HepG2 (cell line): ENCODE data around the gene USP36. TPM values are rescaled to one million over a fixed set of nuclear protein-coding genes. Genes with fewer than 3 reads are reported as not detected.

Experiments
- CEBPB ChIP-seq: IDR thresholded peaks from 2 replicates; pipeline ENCODE4 v1.6.1; 2011; ENCODE audit warnings: low read depth, low read length, improper control_type of control experiment, borderline replicate concordance
- DMAP1 ChIP-seq: IDR thresholded peaks from 2 replicates; pipeline ENCODE4 v1.6.1; 2016
- GATA4 ChIP-seq: sonication (generic); IDR thresholded peaks from 2 replicates; pipeline ENCODE4 v1.6.1; 2016; ENCODE audit warnings: antibody characterized with exemption, low read depth, borderline replicate concordance
- GZF1 ChIP-seq: sonication (generic); formaldehyde crosslinking; IDR thresholded peaks from 2 replicates; pipeline ENCODE4 v1.5.1; 2020; ENCODE audit warnings: mild to moderate bottlenecking, missing genetic modification reagents
- MTA3 ChIP-seq: sonication (generic); formaldehyde crosslinking; IDR thresholded peaks from 2 replicates; pipeline ENCODE4 v1.4.0; 2020; ENCODE audit warnings: missing genetic modification reagents
- SMC3 ChIP-seq: IDR thresholded peaks from 2 replicates; pipeline ENCODE4 v1.6.1; 2011; ENCODE audit warnings: low read length, improper control_type of control experiment
- SOX13 ChIP-seq, 3 experiments: fragments of 450-650 bp in 1 of 3; sonication (generic) in 1 of 3; formaldehyde crosslinking in 1 of 3; IDR thresholded peaks in 2 of 3; conservative IDR thresholded peaks in 1 of 3; 2 replicates each; pipeline versions ENCODE4 v1.5.0 to v1.6.1; 2016 to 2020; ENCODE audit warnings: antibody characterized with exemption in 1 of 3, mild to moderate bottlenecking in 1 of 3, missing compliant biosample characterization in 1 of 3, missing genetic modification reagents in 1 of 3, moderate library complexity in 1 of 3
- TBX2 ChIP-seq: sonication (generic); formaldehyde crosslinking; IDR thresholded peaks from 2 replicates; pipeline ENCODE4 v1.5.0; 2020; ENCODE audit warnings: missing genetic modification reagents, mild to moderate bottlenecking, borderline replicate concordance
- ZNF607 ChIP-seq: sonication (generic); formaldehyde crosslinking; IDR thresholded peaks from 2 replicates; pipeline ENCODE4 v1.5.1; 2020; ENCODE audit warnings: missing genetic modification reagents, mild to moderate bottlenecking, borderline replicate concordance
- ZNF616 ChIP-seq: sonication (generic); formaldehyde crosslinking; IDR thresholded peaks from 2 replicates; pipeline ENCODE4 v1.5.0; 2020; ENCODE audit warnings: low read depth, mild to moderate bottlenecking, missing genetic modification reagents
- ZNF678 ChIP-seq: sonication (generic); formaldehyde crosslinking; IDR thresholded peaks from 2 replicates; pipeline ENCODE4 v1.4.0; 2020; ENCODE audit warnings: mild to moderate bottlenecking, missing genetic modification reagents
- ZNF703 ChIP-seq: sonication (generic); formaldehyde crosslinking; IDR thresholded peaks from 2 replicates; pipeline ENCODE4 v1.5.1; 2020; ENCODE audit warnings: missing genetic modification reagents, mild to moderate bottlenecking, moderate library complexity, borderline replicate concordance
- ZNF75D ChIP-seq: sonication (generic); formaldehyde crosslinking; IDR thresholded peaks from 2 replicates; pipeline ENCODE4 v1.8.1; 2023; ENCODE audit warnings: missing genetic modification reagents, mild to moderate bottlenecking, borderline replicate concordance
- ZNF879 ChIP-seq: sonication (generic); formaldehyde crosslinking; IDR thresholded peaks from 2 replicates; pipeline ENCODE4 v1.8.1; 2023; ENCODE audit warnings: missing genetic modification reagents
- polyA plus RNA-seq, 8 experiments: library from polyadenylated mRNA; depleted of rRNA in 3 of 8; stranded (reverse) in 7 of 8; unstranded in 1 of 8; fragments of >200 nt; fragmentation: Illumina TruSeq in 4 of 8; extraction: Trizol in 4 of 8; gene quantifications; 2 replicates each; pipeline versions ENCODE4 v1.2.1 to v1.2.3, GENCODE V29; 2011 to 2016; ENCODE audit warnings: low read depth in 4 of 8, missing spikeins in 1 of 8, mixed read lengths in 1 of 8; ENCODE audit not compliant: insufficient read depth in 1 of 8
- total RNA-seq, 5 experiments: library from RNA; depleted of rRNA; stranded (reverse); fragments of >200 nt; fragmentation: Illumina TruSeq; extraction: Trizol; gene quantifications; 2 replicates each; pipeline ENCODE4 v1.2.3, GENCODE V29; 2016; ENCODE audit warnings: low read depth in 1 of 5
- TF ChIP-seq, protein P1 (sequence below): sonication (generic); formaldehyde crosslinking; IDR thresholded peaks from 2 replicates; pipeline ENCODE4 v1.4.0; 2020; ENCODE audit warnings: missing genetic modification reagents
- TF ChIP-seq, protein P2 (sequence below): sonication (generic); formaldehyde crosslinking; IDR thresholded peaks from 2 replicates; pipeline ENCODE4 v1.8.0; 2022; ENCODE audit warnings: missing genetic modification reagents, mild to moderate bottlenecking, moderate library complexity, borderline replicate concordance
- TF ChIP-seq, protein P3 (sequence below): sonication (generic); formaldehyde crosslinking; IDR thresholded peaks from 2 replicates; pipeline ENCODE4 v1.5.0; 2020; ENCODE audit warnings: mild to moderate bottlenecking, missing genetic modification reagents
- TF ChIP-seq, protein P4 (sequence below): sonication (generic); formaldehyde crosslinking; IDR thresholded peaks from 2 replicates; pipeline ENCODE4 v1.8.1; 2023; ENCODE audit warnings: missing genetic modification reagents, mild to moderate bottlenecking, borderline replicate concordance
- TF ChIP-seq, protein P5 (sequence below): sonication (generic); formaldehyde crosslinking; IDR thresholded peaks from 2 replicates; pipeline ENCODE4 v1.4.0; 2020; ENCODE audit warnings: missing genetic modification reagents, mild to moderate bottlenecking, borderline replicate concordance

USP36 gene
- total and polyA plus RNA-seq, 2 of the 13 experiments (the other 11 are each of a cell fraction or from before 2014, with no cell fraction given), result 29.6 to 45.9 TPM

DNA sequence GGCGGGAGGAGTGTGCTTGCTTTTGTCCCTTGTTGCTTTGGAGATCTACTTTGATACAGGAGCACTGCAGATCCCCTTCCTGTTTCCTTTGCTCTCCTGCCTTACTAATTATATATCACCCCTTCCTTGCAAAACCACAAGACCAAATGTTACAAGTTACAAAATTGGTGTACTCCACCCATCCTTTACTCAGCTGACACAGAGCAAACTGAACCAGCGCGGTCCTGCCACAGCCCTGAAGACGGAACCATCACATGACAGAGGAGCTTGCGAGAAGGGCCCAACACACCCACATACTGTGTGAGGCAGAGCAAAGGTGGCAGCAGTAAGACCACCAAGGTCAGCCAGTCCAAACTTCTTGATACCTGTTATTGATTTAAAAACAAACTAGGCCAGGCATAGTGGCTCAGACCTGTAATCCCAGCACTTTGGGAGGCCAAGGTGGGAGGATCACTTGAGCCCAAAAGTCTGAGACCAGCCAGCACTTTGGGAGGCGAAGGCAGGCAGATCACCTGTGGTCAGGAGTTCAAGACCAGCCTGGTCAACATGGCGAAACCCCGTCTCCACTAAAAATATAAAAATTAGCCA is 91.8 kb downstream of the USP36 start (continued):
- TF ChIP-seq, protein P1, sequence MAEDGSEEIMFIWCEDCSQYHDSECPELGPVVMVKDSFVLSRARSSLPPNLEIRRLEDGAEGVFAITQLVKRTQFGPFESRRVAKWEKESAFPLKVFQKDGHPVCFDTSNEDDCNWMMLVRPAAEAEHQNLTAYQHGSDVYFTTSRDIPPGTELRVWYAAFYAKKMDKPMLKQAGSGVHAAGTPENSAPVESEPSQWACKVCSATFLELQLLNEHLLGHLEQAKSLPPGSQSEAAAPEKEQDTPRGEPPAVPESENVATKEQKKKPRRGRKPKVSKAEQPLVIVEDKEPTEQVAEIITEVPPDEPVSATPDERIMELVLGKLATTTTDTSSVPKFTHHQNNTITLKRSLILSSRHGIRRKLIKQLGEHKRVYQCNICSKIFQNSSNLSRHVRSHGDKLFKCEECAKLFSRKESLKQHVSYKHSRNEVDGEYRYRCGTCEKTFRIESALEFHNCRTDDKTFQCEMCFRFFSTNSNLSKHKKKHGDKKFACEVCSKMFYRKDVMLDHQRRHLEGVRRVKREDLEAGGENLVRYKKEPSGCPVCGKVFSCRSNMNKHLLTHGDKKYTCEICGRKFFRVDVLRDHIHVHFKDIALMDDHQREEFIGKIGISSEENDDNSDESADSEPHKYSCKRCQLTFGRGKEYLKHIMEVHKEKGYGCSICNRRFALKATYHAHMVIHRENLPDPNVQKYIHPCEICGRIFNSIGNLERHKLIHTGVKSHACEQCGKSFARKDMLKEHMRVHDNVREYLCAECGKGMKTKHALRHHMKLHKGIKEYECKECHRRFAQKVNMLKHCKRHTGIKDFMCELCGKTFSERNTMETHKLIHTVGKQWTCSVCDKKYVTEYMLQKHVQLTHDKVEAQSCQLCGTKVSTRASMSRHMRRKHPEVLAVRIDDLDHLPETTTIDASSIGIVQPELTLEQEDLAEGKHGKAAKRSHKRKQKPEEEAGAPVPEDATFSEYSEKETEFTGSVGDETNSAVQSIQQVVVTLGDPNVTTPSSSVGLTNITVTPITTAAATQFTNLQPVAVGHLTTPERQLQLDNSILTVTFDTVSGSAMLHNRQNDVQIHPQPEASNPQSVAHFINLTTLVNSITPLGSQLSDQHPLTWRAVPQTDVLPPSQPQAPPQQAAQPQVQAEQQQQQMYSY (CRISPR knock-in tag), result no peak
- TF ChIP-seq, protein P2, sequence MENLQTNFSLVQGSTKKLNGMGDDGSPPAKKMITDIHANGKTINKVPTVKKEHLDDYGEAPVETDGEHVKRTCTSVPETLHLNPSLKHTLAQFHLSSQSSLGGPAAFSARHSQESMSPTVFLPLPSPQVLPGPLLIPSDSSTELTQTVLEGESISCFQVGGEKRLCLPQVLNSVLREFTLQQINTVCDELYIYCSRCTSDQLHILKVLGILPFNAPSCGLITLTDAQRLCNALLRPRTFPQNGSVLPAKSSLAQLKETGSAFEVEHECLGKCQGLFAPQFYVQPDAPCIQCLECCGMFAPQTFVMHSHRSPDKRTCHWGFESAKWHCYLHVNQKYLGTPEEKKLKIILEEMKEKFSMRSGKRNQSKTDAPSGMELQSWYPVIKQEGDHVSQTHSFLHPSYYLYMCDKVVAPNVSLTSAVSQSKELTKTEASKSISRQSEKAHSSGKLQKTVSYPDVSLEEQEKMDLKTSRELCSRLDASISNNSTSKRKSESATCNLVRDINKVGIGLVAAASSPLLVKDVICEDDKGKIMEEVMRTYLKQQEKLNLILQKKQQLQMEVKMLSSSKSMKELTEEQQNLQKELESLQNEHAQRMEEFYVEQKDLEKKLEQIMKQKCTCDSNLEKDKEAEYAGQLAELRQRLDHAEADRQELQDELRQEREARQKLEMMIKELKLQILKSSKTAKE (CRISPR knock-in tag), result peak; percentile 65
- TF ChIP-seq ZNF607 (peak; percentile 84; the same call in 1 of the 2 replicates), ZNF703 (CRISPR knock-in tag) (no peak), SMC3 (no peak), ZNF616 (no peak), CEBPB (peak; percentile 46; the same call in 1 of the 2 replicates), ZNF75D (no peak), TBX2 (CRISPR knock-in tag) (peak; percentile 58; the same call in 1 of the 2 replicates), GATA4 (no peak), ZNF678 (no peak), DMAP1 (no peak; the same call in 1 of the 2 replicates), GZF1 (CRISPR knock-in tag) (no peak), MTA3 (CRISPR knock-in tag) (no peak), ZNF879 (CRISPR knock-in tag) (0 out of 2 replicates have a peak, but pooled peaks have one; percentile 32), SOX13 (IDR thresholded peaks at IDR 0.05) (peak; percentile 54; the same call in 1 of the 2 replicates), SOX13 (CRISPR knock-in tag; conservative IDR thresholded peaks at IDR 0.05 in 1 of 2, IDR thresholded peaks at IDR 0.05 in 1 of 2) (peak; percentile 16 to 78; a peak in 2 of 4 replicates)
- TF ChIP-seq, protein P3, sequence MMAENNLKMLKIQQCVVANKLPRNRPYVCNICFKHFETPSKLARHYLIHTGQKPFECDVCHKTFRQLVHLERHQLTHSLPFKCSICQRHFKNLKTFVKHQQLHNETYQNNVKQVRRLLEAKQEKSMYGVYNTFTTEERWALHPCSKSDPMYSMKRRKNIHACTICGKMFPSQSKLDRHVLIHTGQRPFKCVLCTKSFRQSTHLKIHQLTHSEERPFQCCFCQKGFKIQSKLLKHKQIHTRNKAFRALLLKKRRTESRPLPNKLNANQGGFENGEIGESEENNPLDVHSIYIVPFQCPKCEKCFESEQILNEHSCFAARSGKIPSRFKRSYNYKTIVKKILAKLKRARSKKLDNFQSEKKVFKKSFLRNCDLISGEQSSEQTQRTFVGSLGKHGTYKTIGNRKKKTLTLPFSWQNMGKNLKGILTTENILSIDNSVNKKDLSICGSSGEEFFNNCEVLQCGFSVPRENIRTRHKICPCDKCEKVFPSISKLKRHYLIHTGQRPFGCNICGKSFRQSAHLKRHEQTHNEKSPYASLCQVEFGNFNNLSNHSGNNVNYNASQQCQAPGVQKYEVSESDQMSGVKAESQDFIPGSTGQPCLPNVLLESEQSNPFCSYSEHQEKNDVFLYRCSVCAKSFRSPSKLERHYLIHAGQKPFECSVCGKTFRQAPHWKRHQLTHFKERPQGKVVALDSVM (CRISPR knock-in tag), result peak; percentile 99
- TF ChIP-seq, protein P4, sequence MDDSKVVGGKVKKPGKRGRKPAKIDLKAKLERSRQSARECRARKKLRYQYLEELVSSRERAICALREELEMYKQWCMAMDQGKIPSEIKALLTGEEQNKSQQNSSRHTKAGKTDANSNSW (CRISPR knock-in tag), result no peak
- TF ChIP-seq, protein P5, sequence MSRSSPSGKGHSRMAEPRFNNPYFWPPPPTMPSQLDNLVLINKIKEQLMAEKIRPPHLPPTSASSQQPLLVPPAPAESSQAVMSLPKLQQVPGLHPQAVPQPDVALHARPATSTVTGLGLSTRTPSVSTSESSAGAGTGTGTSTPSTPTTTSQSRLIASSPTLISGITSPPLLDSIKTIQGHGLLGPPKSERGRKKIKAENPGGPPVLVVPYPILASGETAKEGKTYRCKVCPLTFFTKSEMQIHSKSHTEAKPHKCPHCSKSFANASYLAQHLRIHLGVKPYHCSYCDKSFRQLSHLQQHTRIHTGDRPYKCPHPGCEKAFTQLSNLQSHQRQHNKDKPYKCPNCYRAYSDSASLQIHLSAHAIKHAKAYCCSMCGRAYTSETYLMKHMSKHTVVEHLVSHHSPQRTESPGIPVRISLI, result peak; percentile 26; the same call in 1 of the 2 replicates
